ENCODE data around the gene NUB1. TPM values are rescaled to one million over a fixed set of nuclear protein-coding genes. Genes with fewer than 3 reads are reported as not detected.

NUB1 gene
- polyA plus RNA-seq, 1 donor, result 100.0 TPM

GRCh38 chr7:151404216-151405011 lies 62.8 kb downstream of the NUB1 start:
- no peak for DNase-seq

GRCh38 chr7:151405056-151405455 lies 63.4 kb downstream of the NUB1 start:
- no peak for DNase-seq

GRCh38 chr7:151405588-151405987 lies 64.0 kb downstream of the NUB1 start:
- no peak for DNase-seq

GRCh38 chr7:151406051-151406875 lies 64.7 kb downstream of the NUB1 start:
- DNase-seq, result no peak

- DNase-seq, result no peak
These were observed 65.4 kb downstream of the NUB1 start for GRCh38 chr7:151406886-151407583.

GRCh38 chr7:151408498-151408838 lies 66.9 kb downstream of the NUB1 start:
- DNase-seq, result no peak

GRCh38 chr7:151408839-151409666 lies 67.4 kb downstream of the NUB1 start:
- DNase-seq, result peak; percentile 67

- peak; percentile 75 for DNase-seq
These were observed 68.2 kb downstream of the NUB1 start, which contains the start of gene WDR86 for GRCh38 chr7:151409667-151410404. Gene WDR86 (minus strand): TSS chr7:151410038. CDS start chr7:151409589, 449 bp downstream.

- DNase-seq, result peak; percentile 68
These were observed 69.1 kb downstream of the NUB1 start for GRCh38 chr7:151410405-151411390.

- no peak for DNase-seq
These were observed 69.9 kb downstream of the NUB1 start for GRCh38 chr7:151411551-151411950.

GRCh38 chr7:151412318-151412717 lies 70.7 kb downstream of the NUB1 start:
- DNase-seq, result no peak

GRCh38 chr7:151413241-151413640 lies 71.6 kb downstream of the NUB1 start:
- no peak for DNase-seq

- no peak for DNase-seq
These were observed 73.9 kb downstream of the NUB1 start for GRCh38 chr7:151415375-151416105.

- DNase-seq, result no peak
These were observed 74.7 kb downstream of the NUB1 start for GRCh38 chr7:151416112-151416940.

- DNase-seq, result no peak
These were observed 75.3 kb downstream of the NUB1 start for GRCh38 chr7:151416941-151417315.

GRCh38 chr7:151420144-151420543 lies 78.5 kb downstream of the NUB1 start:
- no peak for DNase-seq

- no peak for DNase-seq
These were observed 80.6 kb downstream of the NUB1 start for GRCh38 chr7:151422212-151422611.

- no peak for DNase-seq
These were observed 81.6 kb downstream of the NUB1 start for GRCh38 chr7:151423226-151423625.
